ENCODE data around the gene UBTD2.
"Not testable (repeated sequence)": the region's sequence is repeated elsewhere in the genome, so short reads cannot be mapped to it uniquely, and the experiment has no call there.

UBTD2 gene, protein sequence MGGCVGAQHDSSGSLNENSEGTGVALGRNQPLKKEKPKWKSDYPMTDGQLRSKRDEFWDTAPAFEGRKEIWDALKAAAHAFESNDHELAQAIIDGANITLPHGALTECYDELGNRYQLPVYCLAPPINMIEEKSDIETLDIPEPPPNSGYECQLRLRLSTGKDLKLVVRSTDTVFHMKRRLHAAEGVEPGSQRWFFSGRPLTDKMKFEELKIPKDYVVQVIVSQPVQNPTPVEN

DNA sequence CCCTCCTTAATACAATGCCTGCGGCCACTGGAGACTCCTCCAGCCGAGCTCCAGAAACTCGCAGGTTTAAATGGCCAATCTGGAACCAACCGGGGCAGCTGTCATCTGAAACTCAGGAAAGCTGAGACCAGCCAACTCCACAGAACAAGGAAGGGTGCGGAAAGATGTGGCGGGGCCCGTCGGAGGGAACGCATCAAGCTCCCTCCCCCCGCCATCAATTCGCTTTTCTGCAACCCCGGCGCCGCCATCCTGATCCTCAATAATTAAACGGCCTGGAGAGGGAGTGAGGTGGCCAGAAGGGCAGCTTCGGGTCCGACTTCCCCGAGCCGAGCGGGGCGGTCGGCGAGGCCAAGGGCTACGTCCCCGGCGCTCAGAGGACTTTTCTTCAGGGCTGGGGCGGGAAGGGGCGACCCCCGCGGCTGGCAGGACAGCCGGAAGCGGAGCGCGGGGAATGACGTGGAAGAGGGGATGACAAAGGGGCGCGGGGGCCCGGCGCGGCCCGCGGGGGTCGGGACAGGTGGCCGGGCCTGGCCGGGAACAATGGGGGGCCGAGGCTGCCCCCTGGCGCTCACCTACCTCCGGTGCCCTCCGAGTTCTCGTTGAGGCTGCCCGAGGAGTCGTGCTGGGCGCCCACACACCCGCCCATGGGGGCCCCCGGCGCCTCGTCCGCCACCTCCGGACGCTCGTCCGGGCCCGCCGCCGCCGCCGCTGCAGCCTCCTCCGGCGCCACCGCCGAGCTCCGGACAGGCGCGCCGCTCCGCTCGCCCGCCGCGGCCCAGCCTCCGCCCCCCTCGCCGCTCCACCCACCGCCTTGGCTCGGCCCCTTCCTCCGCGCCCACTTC is at the start of gene UBTD2:
UBTD2 (minus strand) TSS at position 745 of the 842 bp plus-strand sequence; CDS start at position 646, 99 bp downstream.
- Mint-ChIP-seq H3K4me3 (peak within 1 kb of the TSS; percentile 88 to 94), H3K27me3 (peaks cover 10% of the 10 kb centered on the region), H3K9me3 (no peaks in the 10 kb centered on the region), H3K4me1 (peaks cover 19% of the 10 kb centered on the region), H3K27ac (peak within 1 kb of the TSS; percentile 93 to 95)
- ATAC-seq: peak; percentile 92
- DNase-seq: peak; percentile 77 to 87

DNA sequence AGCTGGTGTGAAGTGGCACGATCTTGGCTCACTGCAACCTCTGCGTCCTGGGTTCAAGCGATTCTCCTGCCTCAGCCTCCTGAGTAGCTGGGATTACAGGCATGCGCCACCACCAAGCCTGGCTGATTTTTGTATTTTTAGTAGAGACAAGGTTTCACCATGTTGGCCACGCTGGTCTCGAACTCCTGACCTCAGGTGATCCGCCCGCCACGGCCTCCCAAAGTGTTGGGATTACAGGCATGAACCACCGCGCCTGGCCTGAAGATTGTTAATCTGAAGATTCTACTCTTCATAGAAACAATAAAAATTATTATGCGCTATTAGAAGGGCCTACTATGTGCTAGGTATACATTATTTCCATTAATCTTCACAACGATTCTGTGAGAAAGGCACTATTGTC is 43.3 kb upstream of the UBTD2 start:
- not testable (repeated sequence) for H3K4me1 Mint-ChIP-seq, H3K27me3 Mint-ChIP-seq, H3K4me3 Mint-ChIP-seq, DNase-seq, H3K27ac Mint-ChIP-seq, H3K9me3 Mint-ChIP-seq, ATAC-seq

GRCh38 chr5:172325452-172325851 is 41.9 kb upstream of the UBTD2 start:
- Mint-ChIP-seq H3K9me3 (no peaks in the 10 kb centered on the region), H3K27ac (peak overlapping the region in 1 of 2 donors; percentile 34), H3K27me3 (no peaks in the 10 kb centered on the region), H3K4me1 (no peaks in the 10 kb centered on the region), H3K4me3 (no peak overlapping the region)
- DNase-seq (no peak), ATAC-seq (no peak)

GRCh38 chr5:172322028-172322965 is 38.7 kb upstream of the UBTD2 start:
- Mint-ChIP-seq H3K27me3 (no peaks in the 10 kb centered on the region), H3K4me1 (no peaks in the 10 kb centered on the region), H3K9me3 (no peaks in the 10 kb centered on the region), H3K27ac (peak overlapping the region in 1 of 2 donors; percentile 87), H3K4me3 (no peak overlapping the region)
- DNase-seq (no peak), ATAC-seq (no peak)

DNA sequence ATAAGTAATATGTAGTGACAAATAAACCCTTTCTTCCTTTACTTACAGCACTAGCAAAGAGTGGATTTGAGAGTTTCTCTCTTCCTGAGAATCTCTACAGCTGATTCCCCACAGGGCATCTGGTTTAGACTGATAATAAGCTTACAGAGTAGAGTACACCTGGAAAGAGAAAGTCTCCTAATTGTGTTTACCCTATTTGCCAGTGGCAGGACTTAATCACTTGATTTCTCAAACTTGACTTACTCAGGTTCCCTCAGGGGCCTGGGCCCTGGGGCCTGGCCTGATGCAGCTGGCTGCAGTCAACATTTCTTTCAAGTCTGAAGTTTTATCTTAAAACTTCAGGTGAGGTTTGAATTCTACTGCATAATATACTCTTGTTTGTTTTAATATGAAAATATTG is 38.0 kb upstream of the UBTD2 start:
- no peaks in the 10 kb centered on the region for H3K4me1 Mint-ChIP-seq
- H3K27ac Mint-ChIP-seq: no peak overlapping the region
- no peaks in the 10 kb centered on the region for H3K27me3 Mint-ChIP-seq
- no peaks in the 10 kb centered on the region for H3K9me3 Mint-ChIP-seq
- no peak for ATAC-seq
- no peak overlapping the region for H3K4me3 Mint-ChIP-seq
- no peak for DNase-seq

GRCh38 chr5:172319708-172320441 is 36.3 kb upstream of the UBTD2 start:
- H3K4me1 Mint-ChIP-seq: no peaks in the 10 kb centered on the region
- no peak overlapping the region for H3K4me3 Mint-ChIP-seq
- no peak overlapping the region for H3K27ac Mint-ChIP-seq
- no peak for ATAC-seq
- no peaks in the 10 kb centered on the region for H3K9me3 Mint-ChIP-seq
- DNase-seq: no peak
- H3K27me3 Mint-ChIP-seq: no peaks in the 10 kb centered on the region

DNA sequence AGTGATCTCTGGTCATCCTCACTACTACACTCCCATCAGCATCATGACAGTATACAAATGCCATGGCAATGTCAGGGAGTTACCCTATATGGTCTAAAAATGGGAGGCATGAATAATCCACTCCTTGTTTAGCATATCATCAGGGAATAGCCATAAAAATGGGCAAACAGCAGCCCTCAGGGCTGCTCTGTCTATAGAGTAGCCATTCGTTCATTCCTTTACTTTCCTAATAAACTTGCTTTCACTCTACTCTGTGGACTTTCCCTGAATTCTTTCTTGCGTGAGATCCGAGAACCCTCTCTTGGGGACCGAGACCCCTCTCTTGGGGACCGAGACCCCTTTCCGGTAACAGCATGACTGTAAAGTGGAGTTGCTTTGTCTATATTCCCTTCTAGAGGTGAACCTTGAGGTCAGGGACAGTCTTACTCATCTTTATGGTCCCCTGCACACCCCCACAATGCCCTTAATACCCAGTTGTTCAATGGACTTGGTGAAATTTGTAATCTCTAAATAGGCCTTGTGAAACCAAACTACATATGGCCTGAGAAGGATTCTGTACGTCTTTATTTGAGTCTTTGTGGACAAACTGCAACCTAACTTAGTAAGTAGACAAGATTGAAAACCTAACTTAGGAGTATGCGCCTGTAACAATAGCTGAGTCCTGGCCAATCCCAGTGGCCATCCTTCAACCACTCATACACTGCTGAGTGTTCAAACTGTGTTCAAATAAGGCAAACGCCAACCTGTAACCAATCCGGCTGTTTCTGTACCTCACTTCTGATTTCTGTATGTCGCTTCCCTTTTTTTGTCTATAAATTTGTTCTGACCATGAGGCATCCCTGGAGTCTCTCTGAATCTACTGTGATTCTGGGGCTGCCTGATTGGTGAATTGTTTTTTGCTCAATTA is 32.3 kb upstream of the UBTD2 start:
- no peaks in the 10 kb centered on the region for H3K4me1 Mint-ChIP-seq
- no peak overlapping the region for H3K27ac Mint-ChIP-seq
- DNase-seq: no peak
- no peak overlapping the region for H3K4me3 Mint-ChIP-seq
- H3K27me3 Mint-ChIP-seq: no peaks in the 10 kb centered on the region
- no peaks in the 10 kb centered on the region for H3K9me3 Mint-ChIP-seq
- ATAC-seq: no peak

- Mint-ChIP-seq H3K27me3 (no peaks in the 10 kb centered on the region), H3K4me1 (no peaks in the 10 kb centered on the region), H3K4me3 (no peak overlapping the region), H3K27ac (no peak overlapping the region), H3K9me3 (no peaks in the 10 kb centered on the region)
- no peak for DNase-seq
- no peak for ATAC-seq
Observed at GRCh38 chr5:172313915-172314314, 30.4 kb upstream of the UBTD2 start.

- ATAC-seq (no peak), DNase-seq (no peak)
- no peak overlapping the region for H3K4me3 Mint-ChIP-seq
- no peaks in the 10 kb centered on the region for H3K4me1 Mint-ChIP-seq
- H3K9me3 Mint-ChIP-seq: no peaks in the 10 kb centered on the region
- no peak overlapping the region for H3K27ac Mint-ChIP-seq
- H3K27me3 Mint-ChIP-seq: no peaks in the 10 kb centered on the region
Observed at GRCh38 chr5:172312286-172312685, 28.7 kb upstream of the UBTD2 start.

DNA sequence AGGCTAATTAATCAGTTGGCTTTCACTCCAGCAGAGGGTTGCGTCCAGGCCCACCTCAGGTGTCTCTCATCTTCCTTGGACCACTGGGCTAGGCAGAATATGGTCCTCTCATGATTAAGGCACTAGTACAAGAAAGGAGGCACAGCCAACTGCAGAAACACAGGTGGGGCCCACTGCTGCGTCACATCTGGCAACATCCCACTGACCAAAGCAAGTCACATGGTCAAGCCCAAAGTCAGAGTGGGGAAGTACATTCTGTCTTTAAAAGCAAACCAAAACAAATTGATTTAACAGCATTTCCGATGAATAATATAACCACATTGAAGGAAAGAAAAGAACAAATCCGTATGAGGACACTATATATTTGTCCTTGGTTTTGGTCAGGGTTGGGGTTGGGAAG is 28.0 kb upstream of the UBTD2 start:
- no peaks in the 10 kb centered on the region for H3K4me1 Mint-ChIP-seq
- DNase-seq: no peak
- ATAC-seq: no peak
- H3K9me3 Mint-ChIP-seq: no peaks in the 10 kb centered on the region
- H3K4me3 Mint-ChIP-seq: no peak overlapping the region
- no peaks in the 10 kb centered on the region for H3K27me3 Mint-ChIP-seq
- H3K27ac Mint-ChIP-seq: no peak overlapping the region

- ATAC-seq: no peak
Observed at GRCh38 chr5:172311026-172311425, 27.5 kb upstream of the UBTD2 start.

GRCh38 chr5:172305380-172305779 is 21.8 kb upstream of the UBTD2 start:
- ATAC-seq (no peak), DNase-seq (no peak)
- no peaks in the 10 kb centered on the region for H3K4me1 Mint-ChIP-seq
- peaks cover 6% of the 10 kb centered on the region for H3K27me3 Mint-ChIP-seq
- no peaks in the 10 kb centered on the region for H3K9me3 Mint-ChIP-seq
- H3K27ac Mint-ChIP-seq: no peak overlapping the region
- no peak overlapping the region for H3K4me3 Mint-ChIP-seq

More at GRCh38 chr5:172311026-172311425, 27.5 kb upstream of the UBTD2 start:
- H3K27ac Mint-ChIP-seq: no peak overlapping the region
- no peaks in the 10 kb centered on the region for H3K9me3 Mint-ChIP-seq
- no peak overlapping the region for H3K4me3 Mint-ChIP-seq
- H3K4me1 Mint-ChIP-seq: no peaks in the 10 kb centered on the region
- DNase-seq: no peak
- H3K27me3 Mint-ChIP-seq: no peaks in the 10 kb centered on the region

GRCh38 chr5:172303572-172304335 is 20.2 kb upstream of the UBTD2 start:
- H3K27me3 Mint-ChIP-seq: peaks cover 6% of the 10 kb centered on the region
- H3K4me3 Mint-ChIP-seq: no peak overlapping the region
- no peaks in the 10 kb centered on the region for H3K4me1 Mint-ChIP-seq
- no peak for ATAC-seq
- H3K27ac Mint-ChIP-seq: no peak overlapping the region
- no peak for DNase-seq
- no peaks in the 10 kb centered on the region for H3K9me3 Mint-ChIP-seq

GRCh38 chr5:172303162-172303561 is 19.6 kb upstream of the UBTD2 start:
- Mint-ChIP-seq H3K4me1 (no peaks in the 10 kb centered on the region), H3K4me3 (no peak overlapping the region), H3K27me3 (peaks cover 6% of the 10 kb centered on the region), H3K9me3 (no peaks in the 10 kb centered on the region), H3K27ac (no peak overlapping the region)
- no peak for DNase-seq
- ATAC-seq: no peak
